ENCODE measurements around the gene TMC8. TPM values are rescaled to one million over a fixed set of nuclear protein-coding genes. Genes with fewer than 3 reads are reported as not detected.

TMC8 gene
- polyA plus RNA-seq, 1 experiment: not detected

DNA sequence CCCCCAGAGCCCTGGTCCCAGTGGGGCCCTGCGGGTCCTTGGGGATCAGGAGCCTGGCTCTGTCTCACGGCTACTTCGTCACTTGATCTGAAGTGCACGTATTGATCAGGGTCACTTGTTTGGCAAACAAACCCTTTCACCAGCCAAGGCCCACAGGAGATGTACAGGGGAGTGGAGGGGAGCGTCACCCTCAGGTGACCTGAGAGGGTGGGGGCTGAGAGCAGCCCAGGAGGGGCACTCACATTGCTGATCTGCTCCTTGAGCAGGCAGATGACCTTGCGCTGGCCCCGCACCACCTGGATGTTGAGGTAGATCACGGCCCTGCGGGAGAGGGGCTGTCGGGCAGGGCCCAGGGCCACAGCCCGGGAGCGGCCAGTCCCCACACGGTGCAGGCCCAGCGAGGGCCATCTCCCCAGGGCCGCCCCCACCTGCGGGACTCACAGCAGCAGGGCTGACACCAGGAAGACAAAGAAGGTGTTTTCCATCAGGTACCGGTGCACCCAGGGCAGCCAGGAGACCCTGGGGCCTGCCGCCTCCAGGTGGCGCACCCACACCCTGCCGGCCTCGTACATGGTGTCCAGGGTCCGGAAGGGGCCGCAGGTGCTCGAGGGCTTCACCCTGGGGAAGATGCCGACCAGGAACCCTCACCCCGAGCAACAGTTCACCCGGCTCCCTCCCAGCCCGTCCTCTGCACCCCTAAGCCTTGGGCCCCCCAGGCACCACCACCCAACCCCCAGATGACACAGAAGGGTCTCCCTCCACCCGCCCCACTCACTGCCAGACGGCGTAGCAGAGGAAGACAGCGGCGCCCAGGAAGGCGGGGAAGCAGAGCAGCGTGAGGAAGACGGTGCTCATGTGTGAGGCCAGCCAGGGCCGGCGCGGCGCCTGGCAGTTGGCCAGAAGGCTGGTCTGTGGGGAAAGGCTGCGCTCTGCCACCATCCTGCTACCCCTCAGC is 13.3 kb upstream of the TMC8 start:
- no peaks in the 10 kb centered on the region for H3K36me3 ChIP-seq (ENCODE audit: control insufficient read depth, insufficient read depth, low read length)
- DNase-seq (ENCODE audit: low read depth): no peak
- ChIA-PET POLR2A (no interaction called here), CTCF (interaction anchor here (3.2 kb wide), 1 partner anchor 133 kb away, joined by 17 read pairs; no protein-coding TSS in a partner anchor)
- TF ChIP-seq, protein P1, sequence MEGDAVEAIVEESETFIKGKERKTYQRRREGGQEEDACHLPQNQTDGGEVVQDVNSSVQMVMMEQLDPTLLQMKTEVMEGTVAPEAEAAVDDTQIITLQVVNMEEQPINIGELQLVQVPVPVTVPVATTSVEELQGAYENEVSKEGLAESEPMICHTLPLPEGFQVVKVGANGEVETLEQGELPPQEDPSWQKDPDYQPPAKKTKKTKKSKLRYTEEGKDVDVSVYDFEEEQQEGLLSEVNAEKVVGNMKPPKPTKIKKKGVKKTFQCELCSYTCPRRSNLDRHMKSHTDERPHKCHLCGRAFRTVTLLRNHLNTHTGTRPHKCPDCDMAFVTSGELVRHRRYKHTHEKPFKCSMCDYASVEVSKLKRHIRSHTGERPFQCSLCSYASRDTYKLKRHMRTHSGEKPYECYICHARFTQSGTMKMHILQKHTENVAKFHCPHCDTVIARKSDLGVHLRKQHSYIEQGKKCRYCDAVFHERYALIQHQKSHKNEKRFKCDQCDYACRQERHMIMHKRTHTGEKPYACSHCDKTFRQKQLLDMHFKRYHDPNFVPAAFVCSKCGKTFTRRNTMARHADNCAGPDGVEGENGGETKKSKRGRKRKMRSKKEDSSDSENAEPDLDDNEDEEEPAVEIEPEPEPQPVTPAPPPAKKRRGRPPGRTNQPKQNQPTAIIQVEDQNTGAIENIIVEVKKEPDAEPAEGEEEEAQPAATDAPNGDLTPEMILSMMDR (IDR thresholded peaks at IDR 0.05; ENCODE audit: insufficient read depth, low read depth, low read length): no peak; the same call in 1 of the 2 replicates
- H3K4me3 ChIP-seq (ENCODE audit: low read depth, low read length): no peak overlapping the region
- peaks cover 2% of the 10 kb centered on the region; the same call in 1 of the 2 replicates for H3K27me3 ChIP-seq (ENCODE audit: control insufficient read depth, insufficient read depth, low read length)

DNA sequence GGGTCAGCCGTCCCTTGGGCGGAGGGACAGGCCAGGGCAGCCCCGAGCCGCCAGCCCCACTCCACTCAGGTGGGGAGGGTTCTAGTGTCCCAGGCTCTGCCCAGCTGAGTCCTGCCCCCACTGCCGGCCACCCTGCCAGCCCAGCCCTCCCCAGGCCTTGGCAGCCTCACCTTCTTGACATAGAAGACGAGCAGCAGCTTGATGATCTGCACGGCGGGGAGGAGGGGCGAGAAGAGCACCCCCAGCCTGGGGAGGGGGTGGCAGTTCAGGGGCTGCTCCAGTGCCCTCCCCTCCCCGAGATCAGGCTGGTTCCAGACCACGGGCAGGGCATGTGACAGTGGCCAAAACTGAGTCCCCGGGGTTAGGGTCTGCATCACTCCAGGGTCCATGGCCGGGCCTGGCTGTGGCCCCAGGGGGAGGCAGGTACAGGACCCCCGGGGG is 11.8 kb upstream of the TMC8 start:
- no peak for DNase-seq (ENCODE audit: low read depth)
- no peaks in the 10 kb centered on the region for H3K36me3 ChIP-seq (ENCODE audit: control insufficient read depth, insufficient read depth, low read length)
- CTCF ChIA-PET: interaction anchor here (0.8 kb wide), 1 partner anchor 9 kb away, joined by 3 read pairs; no protein-coding TSS in a partner anchor
- H3K27me3 ChIP-seq (ENCODE audit: control insufficient read depth, insufficient read depth, low read length): no peaks in the 10 kb centered on the region; the same call in 1 of the 2 replicates
- POLR2A ChIA-PET: no interaction called here
- no peak overlapping the region for H3K4me3 ChIP-seq (ENCODE audit: low read depth, low read length)
- TF ChIP-seq, protein P1 (IDR thresholded peaks at IDR 0.05; ENCODE audit: insufficient read depth, low read depth, low read length): no peak

- POLR2A ChIA-PET: no interaction called here
- CTCF ChIA-PET: interaction anchor here (1.2 to 1.3 kb wide), 2 partner anchors 49 to 90 kb away, joined by 3 to 4 read pairs; no protein-coding TSS in a partner anchor
- no peak overlapping the region for H3K4me3 ChIP-seq (ENCODE audit: low read depth, low read length)
- TF ChIP-seq, protein P1 (IDR thresholded peaks at IDR 0.05; ENCODE audit: insufficient read depth, low read depth, low read length): no peak
- no peak for DNase-seq (ENCODE audit: low read depth)
- H3K36me3 ChIP-seq (ENCODE audit: control insufficient read depth, insufficient read depth, low read length): no peaks in the 10 kb centered on the region
- H3K27me3 ChIP-seq (ENCODE audit: control insufficient read depth, insufficient read depth, low read length): no peaks in the 10 kb centered on the region
Measured at GRCh38 chr17:78120537-78120936, 10.0 kb upstream of the TMC8 start.

- Histone ChIP-seq H3K4me3 (ENCODE audit: low read depth, low read length) (no peak overlapping the region), H3K27me3 (ENCODE audit: control insufficient read depth, insufficient read depth, low read length) (no peaks in the 10 kb centered on the region), H3K36me3 (ENCODE audit: control insufficient read depth, insufficient read depth, low read length) (no peaks in the 10 kb centered on the region)
- no peak for DNase-seq (ENCODE audit: low read depth)
- ChIA-PET POLR2A (no interaction called here), CTCF (no interaction called here)
- TF ChIP-seq, protein P1 (IDR thresholded peaks at IDR 0.05; ENCODE audit: insufficient read depth, low read depth, low read length): no peak
Measured at GRCh38 chr17:78120971-78121800, 9.4 kb upstream of the TMC8 start.

All from BJ (cell line).